Fibroblast of villous mesenchyme (primary cell): ENCODE data around the gene FAM187B. TPM values are rescaled to one million over a fixed set of nuclear protein-coding genes. Genes with fewer than 3 reads are reported as not detected.

Experiments
- DNase-seq: peaks from one replicate; pipeline ENCODE4 v3.0.0-alpha.2; 2010; ENCODE audit warnings: low read depth
- H3K4me3 ChIP-seq: 2 replicates; pipeline ENCODE4 v1.5.1; 2011; ENCODE audit warnings: low read depth, mild to moderate bottlenecking, low read length
- CTCF ChIP-seq: IDR thresholded peaks from 2 replicates; pipeline ENCODE4 v1.5.1; 2012; ENCODE audit warnings: low read depth, mild to moderate bottlenecking, low read length; ENCODE audit not compliant: insufficient read depth
- total RNA-seq: library from RNA; depleted of rRNA; stranded (reverse); fragments of >200 nt; gene quantifications from 2 replicates; pipeline ENCODE4 v1.2.3, GENCODE V29; 2012

Gene FAM187B
- total RNA-seq, 1 donor: not detected

- no peak for DNase-seq
- no peak overlapping the region for H3K4me3 ChIP-seq
- TF ChIP-seq CTCF: no peak
These were observed 43.0 kb upstream of the FAM187B start for GRCh38 chr19:35271546-35271945.

GRCh38 chr19:35270381-35270811 is 41.9 kb upstream of the FAM187B start:
- H3K4me3 ChIP-seq: no peak overlapping the region
- TF ChIP-seq CTCF: no peak
- no peak for DNase-seq

- TF ChIP-seq CTCF: peak; percentile 53
- DNase-seq: peak; percentile 79
- H3K4me3 ChIP-seq: peak overlapping the region; percentile 57
These were observed 41.0 kb upstream of the FAM187B start for GRCh38 chr19:35269438-35270117.

- TF ChIP-seq CTCF: no peak
- peak within 1 kb of the TSS; percentile 71 for H3K4me3 ChIP-seq
- DNase-seq: peak; percentile 78
These were observed 40.2 kb upstream of the FAM187B start, which contains the start of gene USF2 for GRCh38 chr19:35268536-35269437. USF2 (plus strand) TSS chr19:35268962; CDS start chr19:35269102, 140 bp downstream.

GRCh38 chr19:35267818-35268535 is 39.4 kb upstream of the FAM187B start:
- DNase-seq: peak; percentile 65
- peak overlapping the region; percentile 71 for H3K4me3 ChIP-seq
- TF ChIP-seq CTCF: no peak

- peak overlapping the region; percentile 71 for H3K4me3 ChIP-seq
- no peak for TF ChIP-seq CTCF
- DNase-seq: peak; percentile 32
These were observed 38.8 kb upstream of the FAM187B start for GRCh38 chr19:35267353-35267817.
